GM12872 (cell line): ENCODE measurements around the gene PKHD1.

Source experiments
- CTCF ChIP-seq: IDR thresholded peaks from 3 replicates; pipeline ENCODE4 v1.5.1; 2011; ENCODE audit warnings: low read depth, mild to moderate bottlenecking, low read length, moderate library complexity; ENCODE audit not compliant: insufficient read depth

Gene PKHD1

GRCh38 chr6:51812231-51812630 lies 275.2 kb downstream of the PKHD1 start:
- no peak for TF ChIP-seq CTCF

GRCh38 chr6:51805517-51805916 lies 281.9 kb downstream of the PKHD1 start:
- no peak for TF ChIP-seq CTCF

GRCh38 chr6:51800603-51801002 lies 286.8 kb downstream of the PKHD1 start:
- no peak for TF ChIP-seq CTCF

- TF ChIP-seq CTCF = no peak
Observed at GRCh38 chr6:51793393-51793792, 294.0 kb downstream of the PKHD1 start.

- no peak for TF ChIP-seq CTCF
Observed at GRCh38 chr6:51792273-51793030, 295.0 kb downstream of the PKHD1 start.

- no peak for TF ChIP-seq CTCF
Observed at GRCh38 chr6:51790946-51791345, 296.5 kb downstream of the PKHD1 start.

- TF ChIP-seq CTCF = no peak
Observed at GRCh38 chr6:51788121-51788520, 299.3 kb downstream of the PKHD1 start.
